ENCODE data around the gene HDHD3. TPM values are rescaled to one million over a fixed set of nuclear protein-coding genes. Genes with fewer than 3 reads are reported as not detected.

The HDHD3 gene
- total RNA-seq, 1 experiment from 2014 or later, result 15.7 TPM

GRCh38 chr9:113416149-113416721 lies 39.4 kb upstream of the HDHD3 start (continued):
- TF ChIP-seq HMGXB4 (CRISPR knock-in tag; IDR thresholded peaks at IDR 0.05) (no peak), NFATC4 (CRISPR knock-in tag; IDR thresholded peaks at IDR 0.05) (no peak), CREB1 (CRISPR knock-in tag; IDR thresholded peaks at IDR 0.05) (no peak), HMGA2 (CRISPR knock-in tag; IDR thresholded peaks at IDR 0.05) (no peak), TEAD1 (CRISPR knock-in tag; IDR thresholded peaks at IDR 0.05) (no peak), ZNF532 (CRISPR knock-in tag; IDR thresholded peaks at IDR 0.05; ENCODE audit: borderline replicate concordance) (no peak)

GRCh38 chr9:113410207-113410864 lies 33.5 kb upstream of the HDHD3 start, which contains the start of the genes C9orf43 and POLE3:
C9orf43 (plus strand) TSS chr9:113410747; CDS start chr9:113413494, 2,747 bp downstream.
POLE3 (minus strand) TSS chr9:113410675; CDS start chr9:113410293, 382 bp downstream.
- peak; percentile 90 for ATAC-seq
- H3K4me3 Mint-ChIP-seq, result peak within 1 kb of the TSS; percentile 87
- ChIA-PET POLR2A (interaction anchor here (0.5 to 2.3 kb wide), 11 partner anchors 33 to 259 kb away, joined by 3 to 7 read pairs (median 4); partner anchors contain the start of genes CDC26, HDHD3, PRPF4 and WDR31), CTCF (interaction anchor here (0.7 to 2.7 kb wide), 19 partner anchors 8 to 248 kb away, joined by 3 to 13 read pairs (median 4); partner anchors contain the start of genes ALAD, BSPRY, CDC26 and HDHD3)
- peak within 1 kb of the TSS; percentile 99 for H3K27ac Mint-ChIP-seq
- peaks cover 27% of the 10 kb centered on the region for H3K36me3 Mint-ChIP-seq
- H3K9me3 Mint-ChIP-seq, result no peaks in the 10 kb centered on the region
- H3K27me3 Mint-ChIP-seq (ENCODE audit: low read depth), result no peaks in the 10 kb centered on the region
- H3K4me1 Mint-ChIP-seq, result peaks cover 18% of the 10 kb centered on the region
- DNase-seq (ENCODE audit: low spot score), result peak; percentile 90
- TF ChIP-seq CREB1 (CRISPR knock-in tag; IDR thresholded peaks at IDR 0.05), result no peak
- peak; percentile 93 for TF ChIP-seq SP1 (CRISPR knock-in tag; conservative IDR thresholded peaks at IDR 0.05)
- 0 out of 2 replicates have a peak, but pooled peaks have one; percentile 73 for TF ChIP-seq E2F5 (CRISPR knock-in tag; IDR thresholded peaks at IDR 0.05)
- no peak for TF ChIP-seq NR1H2 (CRISPR knock-in tag; IDR thresholded peaks at IDR 0.05)
- TF ChIP-seq MAX (CRISPR knock-in tag; IDR thresholded peaks at IDR 0.05), result peak; percentile 95
- TF ChIP-seq ETV6 (CRISPR knock-in tag; IDR thresholded peaks at IDR 0.05), result peak; percentile 78; the same call in 1 of the 2 replicates
- no peak for TF ChIP-seq PREB (CRISPR knock-in tag; IDR thresholded peaks at IDR 0.05; ENCODE audit: borderline replicate concordance)
- peak; percentile 84 for TF ChIP-seq ZNF232 (CRISPR knock-in tag; IDR thresholded peaks at IDR 0.05)
- peak; percentile 65; the same call in 1 of the 2 replicates for TF ChIP-seq TEAD1 (CRISPR knock-in tag; IDR thresholded peaks at IDR 0.05)
- TF ChIP-seq ATF2 (CRISPR knock-in tag; IDR thresholded peaks at IDR 0.05; ENCODE audit: borderline replicate concordance, low read depth), result no peak
- TF ChIP-seq CREM (CRISPR knock-in tag; IDR thresholded peaks at IDR 0.05), result peak; percentile 77; the same call in 1 of the 2 replicates
- no peak for TF ChIP-seq NR3C1 (CRISPR knock-in tag; conservative IDR thresholded peaks at IDR 0.05; ENCODE audit: low read depth)
- peak; percentile 82 for TF ChIP-seq FOXP4 (CRISPR knock-in tag; IDR thresholded peaks at IDR 0.05)
- 0 out of 2 replicates have a peak, but pooled peaks have one; percentile 13 for TF ChIP-seq ZBTB43 (CRISPR knock-in tag; IDR thresholded peaks at IDR 0.05)
